Inflammatory macrophage (primary cell): ENCODE data around the gene SH3BP4.

Experiments
- DNase-seq, 2 donors: peaks; one replicate each; pipeline ENCODE4 v3.0.0-alpha.2; 2020 to 2022

Gene SH3BP4

GRCh38 chr2:235024931-235025773, 73.3 kb downstream of the SH3BP4 start:
- no peak for DNase-seq

- no peak for DNase-seq
Measured at GRCh38 chr2:235025800-235026536, 74.2 kb downstream of the SH3BP4 start.

- DNase-seq = no peak
Measured at GRCh38 chr2:235026649-235027557, 75.1 kb downstream of the SH3BP4 start.

GRCh38 chr2:235027558-235028214, 75.9 kb downstream of the SH3BP4 start:
- DNase-seq = no peak

- no peak for DNase-seq
Measured at GRCh38 chr2:235028646-235029045, 76.8 kb downstream of the SH3BP4 start.

GRCh38 chr2:235029054-235029453, 77.2 kb downstream of the SH3BP4 start:
- no peak for DNase-seq

- DNase-seq = no peak
Measured at GRCh38 chr2:235030126-235030525, 78.3 kb downstream of the SH3BP4 start.

- DNase-seq = no peak
Measured at GRCh38 chr2:235030936-235031335, 79.1 kb downstream of the SH3BP4 start.

GRCh38 chr2:235031686-235032373, 80.0 kb downstream of the SH3BP4 start:
- no peak for DNase-seq

- no peak for DNase-seq
Measured at GRCh38 chr2:235032466-235032865, 80.6 kb downstream of the SH3BP4 start.

- no peak for DNase-seq
Measured at GRCh38 chr2:235032949-235033348, 81.1 kb downstream of the SH3BP4 start.

- DNase-seq = no peak
Measured at GRCh38 chr2:235034265-235035118, 82.7 kb downstream of the SH3BP4 start.

GRCh38 chr2:235037604-235038166, 85.9 kb downstream of the SH3BP4 start:
- DNase-seq = no peak

GRCh38 chr2:235041221-235041917, 89.6 kb downstream of the SH3BP4 start:
- DNase-seq = no peak

- no peak for DNase-seq
Measured at GRCh38 chr2:235041918-235042575, 90.2 kb downstream of the SH3BP4 start.

GRCh38 chr2:235042576-235043515, 91.0 kb downstream of the SH3BP4 start:
- no peak for DNase-seq

GRCh38 chr2:235043762-235044500, 92.1 kb downstream of the SH3BP4 start:
- peak; percentile 87 to 93 for DNase-seq
